Kidney (tissue), 14 donors: Measurements from ENCODE around the gene SPECC1L. TPM values are rescaled to one million over a fixed set of nuclear protein-coding genes. Genes with fewer than 3 reads are reported as not detected.

Experiments
- DNase-seq, 5 donors: peaks; one replicate each; pipeline ENCODE4 v3.0.0-alpha.2; 2013 to 2020
- FAIRE-seq: peaks from 2 replicates; lab custom pipeline; 2012; peaks lifted over from hg19 to GRCh38; lab: Jason Lieb, UNC
- H3K27ac ChIP-seq, 2 donors: one replicate each; pipeline ENCODE4 v1.7.0; 2013; ENCODE audit warnings: low read depth in 2 of 2, low read length in 2 of 2, inconsistent platforms in 1 of 2
- H3K27me3 ChIP-seq: one replicate; pipeline ENCODE4 v1.7.1; 2013; ENCODE audit warnings: low read length, inconsistent platforms; ENCODE audit not compliant: control insufficient read depth, insufficient read depth
- H3K36me3 ChIP-seq, 3 donors: one replicate each; pipeline versions ENCODE4 v1.7.0 to v1.7.1; 2013; ENCODE audit warnings: low read length in 3 of 3, control low read depth in 1 of 3, inconsistent platforms in 1 of 3; ENCODE audit not compliant: insufficient read depth in 3 of 3, control insufficient read depth in 2 of 3
- H3K4me1 ChIP-seq, 3 donors: one replicate each; pipeline versions ENCODE4 v1.7.0 to v1.7.1; 2013; ENCODE audit warnings: low read length in 3 of 3, inconsistent platforms in 1 of 3, low read depth in 1 of 3; ENCODE audit not compliant: control insufficient read depth in 2 of 3, insufficient read depth in 2 of 3
- H3K4me3 ChIP-seq, 3 donors: one replicate each; pipeline versions ENCODE4 v1.7.0 to v1.8.1; 2013; ENCODE audit warnings: low read length in 3 of 3, control low read depth in 1 of 3, inconsistent platforms in 1 of 3
- H3K9ac ChIP-seq, 3 donors: one replicate each; pipeline versions ENCODE4 v1.7.0 to v1.7.1; 2013; ENCODE audit warnings: low read length in 3 of 3, control low read depth in 1 of 3, inconsistent platforms in 1 of 3
- H3K9me3 ChIP-seq, 3 donors: one replicate each; pipeline versions ENCODE4 v1.7.0 to v1.7.1; 2013; ENCODE audit warnings: low read length in 3 of 3, control low read depth in 1 of 3, inconsistent platforms in 1 of 3; ENCODE audit not compliant: control insufficient read depth in 2 of 3, insufficient read depth in 1 of 3
- intact Hi-C: fragments of 100-400 bp; cut with DNase I; formaldehyde crosslinking; loops from one replicate; pipeline ENCODE4 v1.11.1; 2022
- polyA plus RNA-seq: library from polyadenylated mRNA; stranded (reverse); fragments of 350-450 nt; fragmentation: Illumina TruSeq; extraction: RNeasy Lipid Tissue Mini Kit (QIAGEN cat#74804); gene quantifications from one replicate; pipeline ENCODE4 v1.2.3, GENCODE V29; 2014; ENCODE audit warnings: low read depth, low replicate concordance; ENCODE audit not compliant: insufficient read depth
- total RNA-seq: library from RNA; stranded (reverse); fragmentation: NEBNext Ultra II Directional; extraction: Animal tissue kit (Norgen Biotek cat#: 25700); gene quantifications from one replicate; pipeline ENCODE4 v1.2.1, GENCODE V29; 2021
- TF ChIP-seq, protein P1 (sequence below): IDR thresholded peaks from 3 replicates; pipeline ENCODE4 v1.5.1; 2012; ENCODE audit warnings: mild to moderate bottlenecking, moderate library complexity, borderline replicate concordance; ENCODE audit not compliant: insufficient read depth; ENCODE audit errors: extremely low read depth
- donor health status: control.
- donor health status: control.
- donor health status: control.
- donor health status: control.
- donor health status: control.
- donor health status: DM: yes; HTN: yes; CAD: no.
- donor health status: Normal renal cell carcinoma (clear cell type).

SPECC1L gene
- total and polyA plus RNA-seq, 2 donors from 2014 or later, result 11.1 to 65.8 TPM

- H3K9me3 ChIP-seq, result no peaks in the 10 kb centered on the region
- no peak overlapping the region for H3K9ac ChIP-seq
- DNase-seq (peak in 1 of 5 donors; percentile 69), FAIRE-seq (no peak)
- H3K4me3 ChIP-seq, result no peak overlapping the region
- intact Hi-C loops, result no loop called here
- TF ChIP-seq, protein P1, sequence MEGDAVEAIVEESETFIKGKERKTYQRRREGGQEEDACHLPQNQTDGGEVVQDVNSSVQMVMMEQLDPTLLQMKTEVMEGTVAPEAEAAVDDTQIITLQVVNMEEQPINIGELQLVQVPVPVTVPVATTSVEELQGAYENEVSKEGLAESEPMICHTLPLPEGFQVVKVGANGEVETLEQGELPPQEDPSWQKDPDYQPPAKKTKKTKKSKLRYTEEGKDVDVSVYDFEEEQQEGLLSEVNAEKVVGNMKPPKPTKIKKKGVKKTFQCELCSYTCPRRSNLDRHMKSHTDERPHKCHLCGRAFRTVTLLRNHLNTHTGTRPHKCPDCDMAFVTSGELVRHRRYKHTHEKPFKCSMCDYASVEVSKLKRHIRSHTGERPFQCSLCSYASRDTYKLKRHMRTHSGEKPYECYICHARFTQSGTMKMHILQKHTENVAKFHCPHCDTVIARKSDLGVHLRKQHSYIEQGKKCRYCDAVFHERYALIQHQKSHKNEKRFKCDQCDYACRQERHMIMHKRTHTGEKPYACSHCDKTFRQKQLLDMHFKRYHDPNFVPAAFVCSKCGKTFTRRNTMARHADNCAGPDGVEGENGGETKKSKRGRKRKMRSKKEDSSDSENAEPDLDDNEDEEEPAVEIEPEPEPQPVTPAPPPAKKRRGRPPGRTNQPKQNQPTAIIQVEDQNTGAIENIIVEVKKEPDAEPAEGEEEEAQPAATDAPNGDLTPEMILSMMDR, result no peak
- no peak overlapping the region for H3K27ac ChIP-seq
- no peaks in the 10 kb centered on the region for H3K27me3 ChIP-seq
- H3K36me3 ChIP-seq, result peaks cover 0 to 11% (median 4%) of the 10 kb centered on the region in 3 donors
- peaks cover 0 to 5% (median 5%) of the 10 kb centered on the region in 3 donors for H3K4me1 ChIP-seq
These were observed 144.6 kb downstream of the SPECC1L start for GRCh38 chr22:24414984-24415945.

DNA sequence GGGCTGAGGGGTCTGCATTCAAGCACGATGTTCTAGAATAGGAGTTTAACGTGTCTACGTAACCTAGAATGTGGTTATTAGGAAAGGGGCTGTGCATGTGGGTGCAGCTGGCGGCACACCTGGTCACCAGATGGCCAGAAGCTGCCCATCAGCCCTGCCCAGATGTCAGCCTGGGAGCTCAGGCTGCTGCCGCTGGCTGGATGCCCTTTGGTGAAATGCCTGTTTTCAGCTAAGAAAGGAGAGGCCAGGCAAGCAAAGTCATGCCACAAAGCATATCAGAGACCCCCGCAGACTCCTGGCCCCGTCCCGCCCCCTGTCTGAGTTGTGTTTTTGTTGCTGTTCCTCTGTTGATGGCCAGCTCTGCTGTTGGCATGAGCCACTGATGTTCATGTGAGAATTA is 145.5 kb downstream of the SPECC1L start:
- intact Hi-C loops, result no loop called here
- DNase-seq (peak in 1 of 5 donors; percentile 39), FAIRE-seq (no peak)
- Histone ChIP-seq H3K4me1 (peaks cover 0 to 10% (median 5%) of the 10 kb centered on the region in 3 donors), H3K9ac (no peak overlapping the region), H3K4me3 (no peak overlapping the region), H3K9me3 (no peaks in the 10 kb centered on the region), H3K27ac (no peak overlapping the region), H3K36me3 (peaks cover 0 to 11% (median 4%) of the 10 kb centered on the region in 3 donors), H3K27me3 (no peaks in the 10 kb centered on the region)
- TF ChIP-seq, protein P1, result no peak

DNA sequence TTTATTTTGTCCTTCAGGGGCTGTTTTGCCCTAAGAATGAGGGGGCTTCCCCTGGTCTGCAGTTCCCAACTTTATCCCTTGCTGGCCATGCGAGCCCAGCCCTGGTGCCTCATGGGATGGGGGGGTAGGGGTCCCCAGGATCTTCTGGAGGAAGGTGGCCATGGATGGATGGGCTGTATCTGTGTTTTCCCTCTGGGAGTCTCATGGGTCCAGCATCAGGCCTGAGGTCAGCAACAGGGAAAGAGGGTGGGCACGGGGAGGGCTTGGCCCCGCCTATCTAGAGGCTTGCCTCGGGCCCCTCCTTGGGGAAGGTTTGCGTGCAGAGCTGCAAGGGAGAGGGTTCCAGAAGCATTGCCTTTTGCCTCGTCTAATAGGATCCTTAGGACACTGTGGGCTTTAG is 146.0 kb downstream of the SPECC1L start:
- TF ChIP-seq, protein P1, result no peak
- no peak overlapping the region for H3K9ac ChIP-seq
- H3K36me3 ChIP-seq, result peaks cover 0 to 11% (median 4%) of the 10 kb centered on the region in 3 donors
- H3K4me1 ChIP-seq, result peaks cover 0 to 11% (median 5%) of the 10 kb centered on the region in 3 donors
- H3K9me3 ChIP-seq, result no peaks in the 10 kb centered on the region
- no peak overlapping the region for H3K4me3 ChIP-seq
- no peak overlapping the region for H3K27ac ChIP-seq
- intact Hi-C loops, result no loop called here
- DNase-seq (peak in 1 of 5 donors; percentile 60), FAIRE-seq (no peak)
- no peaks in the 10 kb centered on the region for H3K27me3 ChIP-seq
